ENCODE data around the gene ACSM2B. TPM values are rescaled to one million over a fixed set of nuclear protein-coding genes. Genes with fewer than 3 reads are reported as not detected.
"Not testable (repeated sequence)": the region's sequence is repeated elsewhere in the genome, so short reads cannot be mapped to it uniquely, and the experiment has no call there.

Gene ACSM2B
- total RNA-seq, 1 experiment from 2014 or later, result not detected

GRCh38 chr16:20546951-20547350 lies 29.2 kb downstream of the ACSM2B start:
- in situ Hi-C loops (cut with HindIII; ENCODE audit: low pct_unique_long_range_greater_than_20kb, low sequenced_read_pairs), result not testable (repeated sequence)

GRCh38 chr16:20546278-20546853 lies 29.8 kb downstream of the ACSM2B start:
- DNase-seq (ENCODE audit: low read depth); in situ Hi-C loops (cut with HindIII; ENCODE audit: low pct_unique_long_range_greater_than_20kb, low sequenced_read_pairs): not testable (repeated sequence)

More at GRCh38 chr16:20546951-20547350, 29.2 kb downstream of the ACSM2B start:
- not testable (repeated sequence) for DNase-seq (ENCODE audit: low read depth)

GRCh38 chr16:20540603-20541316 lies 35.4 kb downstream of the ACSM2B start:
- in situ Hi-C loops (cut with HindIII; ENCODE audit: low pct_unique_long_range_greater_than_20kb, low sequenced_read_pairs); DNase-seq (ENCODE audit: low read depth): not testable (repeated sequence)

DNA sequence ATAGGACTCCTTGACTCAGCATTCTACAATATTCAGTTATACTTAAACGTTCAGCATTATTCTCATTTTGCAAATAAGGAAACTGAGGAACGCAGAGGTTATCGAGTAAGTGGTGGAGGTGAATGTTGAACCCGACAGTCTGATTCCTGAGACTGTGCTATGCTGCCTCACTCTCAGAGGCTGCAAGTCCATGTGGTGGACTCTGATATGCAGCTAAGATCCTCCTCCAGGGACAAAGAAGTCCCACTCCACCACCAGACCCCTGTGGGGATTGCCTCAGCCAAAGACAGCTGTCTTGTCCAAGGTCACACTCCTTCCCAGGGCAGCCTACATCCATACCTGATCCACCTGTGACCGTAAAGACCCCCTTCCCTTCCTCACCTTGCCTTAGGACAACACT lies 37.5 kb downstream of the ACSM2B start:
- no peak for DNase-seq (ENCODE audit: low read depth)

GRCh38 chr16:20538181-20538580 lies 38.0 kb downstream of the ACSM2B start:
- DNase-seq (ENCODE audit: low read depth), result no peak
- in situ Hi-C loops (cut with HindIII; ENCODE audit: low pct_unique_long_range_greater_than_20kb, low sequenced_read_pairs), result no loop called here

More for the DNA sequence above, 37.5 kb downstream of the ACSM2B start:
- in situ Hi-C loops (cut with HindIII; ENCODE audit: low pct_unique_long_range_greater_than_20kb, low sequenced_read_pairs), result no loop called here

DNA sequence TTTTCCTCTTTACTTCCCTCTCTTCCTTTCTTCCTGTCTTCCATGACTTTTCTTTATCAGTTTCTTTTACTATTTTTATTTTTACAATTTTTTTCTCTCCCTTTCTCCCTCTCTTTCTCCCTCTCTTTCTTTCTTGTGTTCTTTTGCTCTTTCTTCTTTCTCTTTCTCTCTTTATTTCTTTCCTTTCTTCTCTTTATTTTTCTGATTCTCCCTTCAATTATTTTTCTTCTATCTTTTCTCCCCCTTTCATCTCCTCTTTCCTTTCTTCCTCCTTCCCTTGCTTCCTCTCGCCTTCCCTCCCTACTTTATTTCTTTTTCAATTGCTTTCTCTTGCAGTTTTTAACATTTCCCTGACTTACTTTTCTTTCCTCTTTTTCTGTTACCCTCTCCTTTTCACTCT lies 39.5 kb downstream of the ACSM2B start:
- DNase-seq (ENCODE audit: low read depth); in situ Hi-C loops (cut with HindIII; ENCODE audit: low pct_unique_long_range_greater_than_20kb, low sequenced_read_pairs): not testable (repeated sequence)

DNA sequence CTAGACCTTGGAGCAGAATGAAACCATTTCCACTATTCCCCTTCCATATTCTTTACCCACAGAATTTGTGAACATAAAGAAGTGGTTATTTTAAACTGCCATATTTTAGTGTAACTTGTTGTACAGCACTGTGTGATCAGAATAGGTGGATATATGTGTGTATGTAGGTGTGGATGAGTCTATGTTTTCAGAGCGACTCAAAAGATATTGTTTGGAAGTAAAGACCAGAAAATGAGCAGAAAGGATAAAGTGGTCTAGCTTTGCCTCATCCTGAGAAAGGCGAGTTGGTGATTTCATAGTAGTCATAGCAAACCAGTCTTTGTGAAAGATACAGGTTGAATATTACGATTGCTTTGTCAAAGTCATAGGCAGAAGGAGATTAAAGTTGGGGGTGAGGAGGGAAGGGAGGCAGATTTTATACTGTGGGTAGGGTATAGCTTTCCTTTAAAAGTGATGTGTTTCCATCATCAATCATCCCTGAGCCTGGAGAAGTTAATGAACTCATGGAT lies 43.8 kb downstream of the ACSM2B start:
- DNase-seq (ENCODE audit: low read depth); in situ Hi-C loops (cut with HindIII; ENCODE audit: low pct_unique_long_range_greater_than_20kb, low sequenced_read_pairs): not testable (repeated sequence)

DNA sequence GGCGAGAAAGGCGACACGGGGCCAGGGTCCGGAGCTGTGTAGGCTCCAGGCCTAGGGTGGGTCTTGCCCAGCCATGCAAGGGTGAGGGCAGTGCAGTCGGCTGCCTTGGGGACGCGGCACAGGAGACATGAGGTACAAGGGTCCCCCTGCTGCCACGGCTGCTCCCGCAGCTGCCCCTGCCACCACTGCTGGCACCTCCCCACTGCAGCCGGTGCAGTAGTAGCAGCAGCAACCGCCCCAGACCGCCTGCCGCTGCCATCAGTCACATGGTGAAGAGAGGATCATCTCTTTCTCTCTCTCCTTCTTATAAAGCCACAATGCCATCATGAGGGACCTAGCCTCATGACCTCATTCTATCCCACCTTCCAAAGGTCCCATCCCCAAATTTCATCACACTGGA lies 44.4 kb downstream of the ACSM2B start:
- DNase-seq (ENCODE audit: low read depth); in situ Hi-C loops (cut with HindIII; ENCODE audit: low pct_unique_long_range_greater_than_20kb, low sequenced_read_pairs): not testable (repeated sequence)

- no peak for DNase-seq (ENCODE audit: low read depth)
- in situ Hi-C loops (cut with HindIII; ENCODE audit: low pct_unique_long_range_greater_than_20kb, low sequenced_read_pairs), result no loop called here
Observed at GRCh38 chr16:20520103-20520502, 56.1 kb downstream of the ACSM2B start.

DNA sequence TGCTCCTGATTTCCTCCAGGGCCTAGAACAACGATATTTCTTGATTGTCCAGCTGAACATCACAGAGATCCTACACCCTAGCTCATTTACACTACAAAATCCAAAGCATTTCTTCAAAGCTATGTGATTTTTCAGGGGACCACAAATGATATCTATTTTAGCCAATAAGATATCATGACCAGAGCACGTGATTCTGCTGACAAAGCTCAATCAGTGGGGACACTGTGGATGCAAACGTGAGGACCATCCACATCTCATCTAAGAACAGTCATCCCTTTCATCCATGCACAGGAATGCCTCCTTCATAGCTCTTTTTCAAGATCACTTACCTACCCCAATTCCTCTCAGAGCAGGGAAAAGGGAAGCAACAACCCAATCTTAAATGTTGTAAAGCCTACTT lies 56.9 kb downstream of the ACSM2B start:
- DNase-seq (ENCODE audit: low read depth), result no peak
- in situ Hi-C loops (cut with HindIII; ENCODE audit: low pct_unique_long_range_greater_than_20kb, low sequenced_read_pairs), result no loop called here

GRCh38 chr16:20517149-20517548 lies 59.0 kb downstream of the ACSM2B start:
- in situ Hi-C loops (cut with HindIII; ENCODE audit: low pct_unique_long_range_greater_than_20kb, low sequenced_read_pairs), result no loop called here
- DNase-seq (ENCODE audit: low read depth), result no peak

- peak; percentile 45 for DNase-seq (ENCODE audit: low read depth)
- in situ Hi-C loops (cut with HindIII; ENCODE audit: low pct_unique_long_range_greater_than_20kb, low sequenced_read_pairs), result no loop called here
Observed at GRCh38 chr16:20515688-20516090, 60.5 kb downstream of the ACSM2B start.

- in situ Hi-C loops (cut with HindIII; ENCODE audit: low pct_unique_long_range_greater_than_20kb, low sequenced_read_pairs), result no loop called here
- no peak for DNase-seq (ENCODE audit: low read depth)
Observed at GRCh38 chr16:20510323-20510722, 65.8 kb downstream of the ACSM2B start.

DNA sequence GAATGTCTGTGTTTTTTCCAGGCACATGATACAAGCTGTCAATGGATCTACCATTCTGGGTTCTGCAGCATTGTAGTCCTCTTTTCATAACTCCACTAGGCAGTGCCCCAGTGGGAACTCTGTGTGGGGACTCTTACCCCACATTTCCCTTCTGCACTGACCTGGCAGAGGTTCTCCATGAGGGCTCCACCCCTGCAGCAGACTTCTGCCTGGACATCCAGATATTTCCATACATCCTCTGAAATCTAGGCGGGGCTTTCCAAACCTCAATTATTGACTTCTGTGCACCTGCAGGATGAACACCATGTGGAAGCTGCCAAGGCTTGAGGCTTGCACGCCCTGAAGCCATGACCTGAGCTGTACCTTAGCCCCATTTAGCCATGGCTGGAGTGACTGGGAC lies 68.9 kb downstream of the ACSM2B start:
- no peak for DNase-seq (ENCODE audit: low read depth)
- in situ Hi-C loops (cut with HindIII; ENCODE audit: low pct_unique_long_range_greater_than_20kb, low sequenced_read_pairs), result no loop called here

DNA sequence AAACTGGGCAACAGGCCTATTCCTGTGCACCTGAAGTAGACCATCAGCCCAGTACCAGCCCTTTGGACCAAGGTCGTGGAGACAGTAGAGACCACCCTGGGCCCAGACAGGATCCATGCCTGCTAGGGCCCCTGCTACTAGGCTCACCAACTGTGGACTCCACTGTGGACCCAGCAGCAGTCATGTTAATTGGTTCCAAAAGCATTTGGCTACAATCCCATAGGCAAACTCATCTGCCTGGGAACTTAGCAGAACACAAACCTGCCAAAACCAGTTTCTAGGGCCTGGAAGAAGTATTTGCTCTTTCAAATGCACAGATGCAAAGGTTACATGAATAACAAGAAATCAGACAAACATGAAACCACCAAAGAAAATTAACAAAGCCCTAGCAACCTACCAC lies 71.7 kb downstream of the ACSM2B start:
- in situ Hi-C loops (cut with HindIII; ENCODE audit: low pct_unique_long_range_greater_than_20kb, low sequenced_read_pairs), result no loop called here
- DNase-seq (ENCODE audit: low read depth), result no peak

GRCh38 chr16:20491448-20491847 lies 84.7 kb downstream of the ACSM2B start:
- in situ Hi-C loops (cut with HindIII; ENCODE audit: low pct_unique_long_range_greater_than_20kb, low sequenced_read_pairs); DNase-seq (ENCODE audit: low read depth): not testable (repeated sequence)

DNA sequence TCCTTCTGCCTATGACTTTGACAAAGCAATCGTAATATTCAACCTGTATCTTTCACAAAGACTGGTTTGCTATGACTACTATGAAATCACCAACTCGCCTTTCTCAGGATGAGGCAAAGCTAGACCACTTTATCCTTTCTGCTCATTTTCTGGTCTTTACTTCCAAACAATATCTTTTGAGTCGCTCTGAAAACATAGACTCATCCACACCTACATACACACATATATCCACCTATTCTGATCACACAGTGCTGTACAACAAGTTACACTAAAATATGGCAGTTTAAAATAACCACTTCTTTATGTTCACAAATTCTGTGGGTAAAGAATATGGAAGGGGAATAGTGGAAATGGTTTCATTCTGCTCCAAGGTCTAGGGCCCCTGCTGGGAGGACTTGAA lies 85.2 kb downstream of the ACSM2B start:
- in situ Hi-C loops (cut with HindIII; ENCODE audit: low pct_unique_long_range_greater_than_20kb, low sequenced_read_pairs); DNase-seq (ENCODE audit: low read depth): not testable (repeated sequence)

Data from Caki2 (cell line).